ENCODE measurements around the gene PTPRZ1.

The PTPRZ1 gene

DNA sequence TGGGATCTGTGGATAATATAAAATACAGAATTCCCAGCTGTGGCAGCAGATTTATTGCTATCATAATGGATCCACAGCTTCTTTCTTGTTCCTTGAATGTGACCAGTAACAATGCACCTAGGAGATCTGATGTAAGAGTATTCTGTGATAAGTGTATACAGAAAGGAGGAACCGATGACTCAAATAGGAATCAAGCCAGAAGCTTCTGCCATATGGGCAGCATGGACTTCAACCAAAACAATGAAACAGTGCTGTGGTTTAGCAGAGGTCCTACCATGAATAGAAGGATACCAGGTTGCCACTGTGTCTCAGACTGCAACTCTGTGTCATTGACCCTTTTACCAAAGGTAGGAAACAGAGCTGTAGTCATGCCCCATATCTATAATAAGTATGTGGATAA is 81.8 kb downstream of the PTPRZ1 start:
- DNase-seq (ENCODE audit: low read depth, low spot score), result no peak

DNA sequence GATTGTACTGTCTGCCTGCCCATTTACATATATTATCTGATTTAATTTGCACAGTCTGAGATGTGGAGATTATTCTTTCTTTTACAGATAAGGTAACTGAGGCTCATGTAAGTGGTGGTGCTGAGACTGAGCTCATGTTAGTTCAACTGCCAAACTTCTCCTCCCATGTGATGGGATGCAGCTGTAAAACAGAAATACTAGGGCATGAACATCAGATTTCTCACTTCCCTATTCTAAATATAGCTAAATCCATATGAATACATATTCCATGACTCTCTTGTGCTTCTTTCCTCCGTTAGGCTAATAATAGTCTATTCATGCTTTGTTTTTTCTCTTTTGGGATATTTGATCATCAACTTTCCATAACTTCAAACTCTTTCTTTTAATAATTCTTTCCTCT is 84.7 kb downstream of the PTPRZ1 start:
- no peak for DNase-seq (ENCODE audit: low read depth, low spot score)

DNA sequence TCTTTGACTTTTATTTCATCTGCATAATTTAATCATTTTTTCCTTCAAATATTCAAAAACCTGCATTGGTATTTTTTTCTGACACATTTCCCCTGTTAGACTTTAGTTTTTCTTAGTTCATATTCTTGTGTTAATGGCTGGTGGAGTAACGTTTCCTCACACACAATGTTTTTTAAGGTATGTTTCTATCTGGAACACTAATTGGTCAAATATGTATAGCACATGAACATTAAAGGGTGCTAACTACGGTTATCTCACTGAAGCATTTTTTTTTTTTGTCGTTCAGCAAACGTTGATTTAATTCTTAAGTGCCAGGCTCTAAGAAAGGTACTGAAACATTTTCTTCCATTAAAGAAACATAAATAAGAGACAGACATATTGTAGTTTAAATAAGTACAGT is 87.7 kb downstream of the PTPRZ1 start:
- no peak for DNase-seq (ENCODE audit: low read depth, low spot score)

DNA sequence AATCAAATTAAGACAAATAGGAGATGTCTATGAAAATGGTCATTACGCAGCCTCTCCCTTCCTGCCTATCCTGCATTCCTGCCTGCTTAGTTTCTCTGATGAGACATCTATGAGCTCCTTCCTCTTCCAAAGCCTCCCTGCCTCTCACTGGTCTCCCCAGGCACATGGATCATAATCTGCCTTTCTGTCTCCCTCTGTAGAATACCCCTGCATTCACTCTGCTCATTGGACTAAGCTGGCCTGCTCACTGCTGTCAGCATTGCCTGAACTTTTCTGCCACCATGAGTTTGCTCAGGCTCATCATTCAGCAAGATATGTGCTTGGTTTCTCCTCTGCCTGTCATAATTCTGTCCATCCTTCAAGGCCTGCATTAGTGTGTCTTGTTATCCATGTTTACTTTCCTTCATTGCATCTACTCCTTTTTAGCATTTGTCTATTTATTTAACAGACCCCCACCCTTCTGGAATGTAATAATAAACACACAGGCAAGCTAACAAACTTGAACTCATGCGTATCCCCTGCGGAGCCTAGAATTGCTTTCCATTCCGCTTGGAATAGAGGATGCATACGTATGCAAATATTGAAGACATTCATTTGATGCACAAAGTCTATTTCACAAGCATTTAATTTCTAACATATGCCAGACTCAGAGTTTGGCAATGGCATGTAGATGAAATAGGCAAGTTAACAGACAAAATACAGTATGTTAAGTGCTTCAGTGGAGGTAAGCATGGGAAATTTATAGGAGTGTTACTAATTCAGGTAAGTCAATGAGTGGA is 88.3 kb downstream of the PTPRZ1 start:
- DNase-seq (ENCODE audit: low read depth, low spot score), result no peak

DNA sequence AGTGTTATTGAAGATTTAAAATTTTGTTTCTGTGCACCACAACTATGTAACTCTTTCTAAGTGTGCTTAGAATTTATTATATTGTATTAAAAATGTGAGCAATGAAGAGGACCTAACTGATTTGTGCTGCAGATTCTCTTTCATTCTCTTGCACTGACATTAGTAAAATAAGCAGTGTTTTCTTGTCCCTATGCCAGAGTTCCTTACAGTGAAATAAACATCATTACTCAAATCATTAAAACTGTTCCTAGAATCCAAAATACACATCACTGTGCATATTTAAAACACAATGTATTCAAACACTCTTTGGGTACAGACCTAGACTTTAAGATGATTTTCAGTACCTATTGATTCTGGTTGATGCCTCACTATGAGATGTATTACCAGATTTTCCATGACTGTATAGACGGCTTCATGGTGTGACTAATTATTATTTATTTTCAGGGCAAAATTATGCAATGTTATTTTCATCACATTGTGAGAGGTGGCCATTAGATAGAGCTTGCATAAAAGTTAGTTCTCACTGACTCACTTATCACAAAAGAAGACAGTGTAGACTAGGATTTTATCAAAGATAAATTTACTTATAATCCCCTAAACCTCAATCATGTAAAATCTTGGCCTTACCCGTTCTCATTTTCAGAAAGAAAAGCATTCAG is 93.4 kb downstream of the PTPRZ1 start:
- DNase-seq (ENCODE audit: low read depth, low spot score), result no peak

DNA sequence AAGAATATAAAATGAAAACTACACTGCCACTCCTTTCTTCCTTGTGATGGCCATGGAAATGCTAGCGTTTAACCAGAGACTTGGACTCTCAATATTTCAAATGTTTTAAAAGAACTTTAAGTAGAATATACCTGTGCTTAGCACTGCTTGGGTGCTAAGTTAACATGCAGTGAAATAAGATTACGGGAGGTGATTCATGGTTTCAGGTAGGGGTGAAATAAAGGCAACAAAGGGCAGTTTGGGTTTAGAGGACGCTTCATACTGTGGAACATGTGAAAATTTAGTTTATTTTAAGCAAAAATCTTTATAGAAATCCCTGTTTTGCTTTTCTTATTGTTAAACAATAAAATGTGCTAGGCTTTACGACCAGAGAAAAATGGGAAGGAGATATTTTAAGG is 94.0 kb downstream of the PTPRZ1 start:
- no peak for DNase-seq (ENCODE audit: low read depth, low spot score)

DNA sequence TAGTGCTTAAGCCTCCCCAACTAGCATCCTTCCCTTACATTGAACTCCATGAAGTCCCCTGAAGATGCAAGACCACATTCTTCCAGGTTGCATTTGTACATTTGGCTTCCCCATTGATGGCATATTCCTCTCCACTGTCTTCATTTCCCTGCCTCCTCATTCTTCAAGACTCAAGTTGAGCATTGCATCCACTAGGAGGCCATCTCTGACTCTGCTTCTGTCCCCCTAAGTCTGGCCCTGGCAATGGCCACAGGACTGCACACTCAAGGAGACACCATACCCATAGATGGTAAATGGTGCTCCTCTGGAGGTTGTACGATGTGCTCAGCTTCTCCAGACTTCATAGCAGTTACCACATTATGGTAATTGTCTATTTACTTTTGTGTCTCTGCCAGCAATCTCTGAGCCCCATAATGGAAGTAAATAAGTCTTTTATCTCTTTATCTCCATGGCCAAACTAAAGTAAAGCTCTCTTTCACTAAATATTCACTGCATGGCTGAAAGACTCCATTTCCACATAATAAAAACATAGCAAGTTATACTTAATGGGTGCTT is 112.6 kb downstream of the PTPRZ1 start:
- DNase-seq (ENCODE audit: low read depth, low spot score), result no peak

DNA sequence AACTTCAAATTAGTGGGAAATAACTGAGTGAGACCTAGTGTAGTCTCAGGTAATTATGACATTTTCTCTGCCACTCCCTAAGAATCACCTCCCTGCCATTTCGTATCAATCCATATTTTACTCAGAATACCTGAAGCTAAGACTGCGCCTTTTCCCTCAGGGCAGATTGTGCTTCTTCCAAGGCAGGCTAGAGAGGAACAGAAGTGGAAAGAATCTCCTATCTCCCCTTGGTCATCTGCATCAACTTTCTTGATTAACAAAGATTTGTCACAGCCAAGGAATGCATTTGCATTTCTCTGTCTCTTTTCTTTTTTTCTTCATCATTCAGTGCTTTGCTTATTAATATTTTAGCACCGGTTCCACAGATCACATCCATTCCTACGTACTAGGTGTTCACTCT is 119.1 kb downstream of the PTPRZ1 start:
- DNase-seq (ENCODE audit: low read depth, low spot score), result no peak

DNA sequence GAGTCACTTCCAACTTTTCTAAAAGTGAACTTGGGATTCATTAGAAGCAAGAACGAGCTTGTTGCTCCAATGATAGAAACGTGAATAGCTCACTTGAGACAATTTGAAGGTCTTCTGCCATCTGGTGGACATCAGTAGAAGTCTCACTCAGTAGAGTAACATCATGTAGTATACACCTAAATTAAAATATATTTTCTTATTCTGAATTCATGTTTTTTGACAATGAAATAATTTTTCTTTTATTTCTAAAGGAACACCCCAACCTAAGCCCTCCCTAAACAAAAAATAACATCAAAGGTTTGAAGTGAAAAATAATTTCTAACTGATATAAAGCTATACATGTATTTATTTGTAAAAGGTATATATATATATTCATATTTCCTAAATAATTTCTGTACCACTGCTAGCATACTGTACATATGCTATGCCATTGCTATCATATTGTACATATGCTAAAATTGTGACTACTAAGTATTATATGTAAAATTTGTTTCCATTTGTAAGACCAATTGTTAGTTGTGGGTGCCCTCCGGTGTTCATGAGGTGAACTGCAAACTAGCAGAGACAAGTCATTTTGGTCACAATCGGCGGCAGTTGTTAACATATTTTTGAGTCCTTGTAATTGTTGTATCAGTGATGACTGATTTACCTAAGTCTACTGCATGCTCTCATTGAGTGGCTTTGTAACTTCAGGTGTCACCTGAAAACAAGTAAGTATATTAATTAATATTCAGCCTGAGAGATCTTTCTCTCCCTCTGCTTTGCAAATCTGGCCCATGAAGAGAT is 121.9 kb downstream of the PTPRZ1 start:
- DNase-seq (ENCODE audit: low read depth, low spot score), result no peak

DNA sequence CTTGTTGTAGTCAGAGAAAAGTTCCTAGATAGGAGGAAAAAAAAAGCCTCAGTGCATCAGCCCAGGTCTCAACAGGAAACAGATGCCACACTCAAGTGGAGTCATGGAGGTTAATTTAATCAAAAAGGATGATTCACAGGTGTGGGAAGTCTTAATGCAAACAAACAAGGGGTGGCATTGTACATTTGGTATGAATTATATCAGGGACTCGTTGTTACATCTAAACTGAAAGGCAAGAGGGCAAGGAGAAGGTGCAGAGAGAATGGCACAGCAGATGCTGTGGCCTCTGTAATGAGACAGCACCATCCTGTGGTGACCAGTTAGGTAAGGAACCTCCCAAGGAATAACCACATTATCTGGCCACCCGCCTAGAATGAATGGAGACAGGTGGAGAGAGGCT is 133.7 kb downstream of the PTPRZ1 start:
- no peak for DNase-seq (ENCODE audit: low read depth, low spot score)

DNA sequence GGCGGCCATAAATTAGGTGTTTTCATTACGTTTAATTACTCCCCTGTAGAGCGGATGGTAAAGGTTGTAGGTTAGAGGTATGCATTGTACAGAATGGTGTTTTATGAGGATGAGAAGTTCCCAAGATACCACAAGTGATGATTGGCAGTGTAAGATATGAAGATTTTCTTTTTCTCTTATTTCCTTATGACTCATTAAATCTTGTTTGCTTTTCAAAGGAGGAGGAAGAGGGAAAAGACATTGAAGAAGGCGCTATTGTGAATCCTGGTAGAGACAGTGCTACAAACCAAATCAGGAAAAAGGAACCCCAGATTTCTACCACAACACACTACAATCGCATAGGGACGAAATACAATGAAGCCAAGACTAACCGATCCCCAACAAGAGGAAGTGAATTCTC is 137.2 kb downstream of the PTPRZ1 start:
- DNase-seq (ENCODE audit: low read depth, low spot score), result no peak

DNA sequence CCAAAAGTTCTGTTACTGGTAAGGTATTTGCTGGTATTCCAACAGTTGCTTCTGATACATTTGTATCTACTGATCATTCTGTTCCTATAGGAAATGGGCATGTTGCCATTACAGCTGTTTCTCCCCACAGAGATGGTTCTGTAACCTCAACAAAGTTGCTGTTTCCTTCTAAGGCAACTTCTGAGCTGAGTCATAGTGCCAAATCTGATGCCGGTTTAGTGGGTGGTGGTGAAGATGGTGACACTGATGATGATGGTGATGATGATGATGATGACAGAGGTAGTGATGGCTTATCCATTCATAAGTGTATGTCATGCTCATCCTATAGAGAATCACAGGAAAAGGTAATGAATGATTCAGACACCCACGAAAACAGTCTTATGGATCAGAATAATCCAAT is 140.1 kb downstream of the PTPRZ1 start:
- no peak for DNase-seq (ENCODE audit: low read depth, low spot score)

DNA sequence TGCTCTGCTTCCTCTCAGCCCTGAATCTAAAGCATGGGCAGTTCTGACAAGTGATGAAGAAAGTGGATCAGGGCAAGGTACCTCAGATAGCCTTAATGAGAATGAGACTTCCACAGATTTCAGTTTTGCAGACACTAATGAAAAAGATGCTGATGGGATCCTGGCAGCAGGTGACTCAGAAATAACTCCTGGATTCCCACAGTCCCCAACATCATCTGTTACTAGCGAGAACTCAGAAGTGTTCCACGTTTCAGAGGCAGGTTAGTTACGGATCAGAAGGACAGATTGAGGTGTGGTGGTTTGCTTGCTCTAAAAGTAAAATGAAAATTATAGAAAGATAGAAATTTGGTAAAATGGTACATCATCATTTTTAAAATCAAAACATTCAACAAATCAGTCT is 140.7 kb downstream of the PTPRZ1 start:
- DNase-seq (ENCODE audit: low read depth, low spot score), result no peak

DNA sequence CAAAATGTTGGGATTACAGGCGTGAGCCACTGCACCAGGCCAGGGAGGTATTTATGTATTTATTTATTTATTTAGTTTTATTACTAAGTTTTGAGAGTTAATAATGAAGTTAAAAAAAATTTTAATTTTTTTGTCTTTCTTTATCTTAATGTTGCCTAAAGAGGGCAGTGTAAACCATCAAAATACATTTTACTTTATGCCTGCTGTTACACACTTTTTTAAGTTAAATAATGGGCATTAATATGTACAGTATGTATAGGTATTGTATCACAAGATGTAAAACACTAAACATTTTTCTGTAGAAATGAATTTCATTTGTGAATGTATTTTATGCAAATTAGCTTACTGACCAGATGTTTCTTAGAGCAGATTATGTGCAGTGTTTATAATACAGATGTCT is 141.7 kb downstream of the PTPRZ1 start:
- DNase-seq (ENCODE audit: low read depth, low spot score), result no peak

DNA sequence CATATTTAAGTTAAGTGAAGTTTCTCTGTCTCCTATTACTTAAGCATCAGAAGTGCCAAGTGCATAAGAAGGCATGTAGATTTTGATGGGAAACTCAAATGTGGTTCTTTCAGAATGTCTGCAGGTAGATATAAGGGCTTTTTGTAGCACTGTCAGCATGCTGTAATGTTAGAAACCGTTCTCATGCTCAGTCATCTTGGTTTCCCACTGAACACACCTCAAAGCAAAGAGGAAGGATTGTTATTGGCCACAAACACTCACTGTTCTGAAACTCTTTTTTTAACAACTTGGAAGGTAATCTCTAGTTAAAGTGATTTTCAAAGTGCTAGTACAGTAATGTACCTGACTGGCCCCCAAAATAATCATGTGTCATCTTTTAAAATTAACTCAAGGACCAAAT is 145.1 kb downstream of the PTPRZ1 start:
- DNase-seq (ENCODE audit: low read depth, low spot score), result no peak

DNA sequence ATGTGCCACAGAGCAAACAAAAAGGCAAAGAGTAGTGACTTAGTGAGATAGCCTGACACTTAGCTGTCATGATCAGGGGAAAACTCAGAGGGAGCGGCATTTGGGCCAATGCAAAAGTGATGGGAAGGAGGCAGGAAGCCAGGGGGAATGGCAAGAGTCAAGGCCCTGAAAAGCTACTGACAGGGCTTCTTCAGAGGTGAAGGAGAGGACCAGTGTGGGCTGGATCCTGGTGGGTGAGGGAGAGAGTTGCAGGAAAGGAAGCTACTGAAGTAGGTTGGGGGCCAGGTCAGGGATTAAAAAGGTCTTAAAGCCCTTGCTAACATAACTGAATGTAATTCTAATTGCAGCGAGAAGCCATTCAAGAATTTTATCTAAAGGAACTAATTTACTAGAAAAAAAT is 154.1 kb downstream of the PTPRZ1 start:
- DNase-seq (ENCODE audit: low read depth, low spot score), result no peak

DNA sequence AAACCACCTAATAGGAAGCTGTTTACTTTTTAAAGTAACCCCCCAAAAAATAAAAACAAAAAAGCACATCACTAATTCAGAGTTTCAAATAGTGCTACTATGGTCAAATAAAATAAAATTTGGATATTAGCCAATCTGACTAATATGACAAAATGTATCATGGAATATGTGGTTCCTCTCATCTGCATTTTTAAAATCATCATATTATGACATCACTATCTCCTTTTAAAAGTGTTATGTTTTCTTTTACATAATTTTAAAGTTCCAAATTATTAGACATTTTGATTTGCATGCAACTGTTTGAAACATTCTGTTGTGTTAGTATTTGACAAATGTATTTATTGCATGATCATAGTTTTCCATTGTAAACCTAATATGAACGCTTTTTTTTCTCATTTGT is 160.7 kb downstream of the PTPRZ1 start:
- no peak for DNase-seq (ENCODE audit: low read depth, low spot score)

DNA sequence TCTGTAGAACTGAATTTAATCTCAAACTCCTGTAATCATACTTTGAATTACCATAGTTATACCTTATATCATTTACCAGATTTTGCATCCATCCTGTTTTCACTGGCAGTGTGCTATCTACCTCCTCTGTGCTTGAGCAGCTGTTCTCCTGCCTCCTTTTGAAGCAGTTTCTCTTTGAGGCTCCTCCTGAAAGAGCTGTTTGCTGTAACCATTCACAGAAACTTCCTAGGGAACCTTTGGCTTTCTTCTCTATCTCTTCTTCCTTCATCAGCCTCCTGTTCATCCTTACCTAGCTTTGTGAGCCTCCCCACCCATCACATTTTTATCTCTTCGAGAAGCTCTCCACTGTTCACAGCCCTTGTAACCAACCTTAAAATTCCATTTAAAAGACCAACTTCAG is 162.9 kb downstream of the PTPRZ1 start:
- no peak for DNase-seq (ENCODE audit: low read depth, low spot score)

DNA sequence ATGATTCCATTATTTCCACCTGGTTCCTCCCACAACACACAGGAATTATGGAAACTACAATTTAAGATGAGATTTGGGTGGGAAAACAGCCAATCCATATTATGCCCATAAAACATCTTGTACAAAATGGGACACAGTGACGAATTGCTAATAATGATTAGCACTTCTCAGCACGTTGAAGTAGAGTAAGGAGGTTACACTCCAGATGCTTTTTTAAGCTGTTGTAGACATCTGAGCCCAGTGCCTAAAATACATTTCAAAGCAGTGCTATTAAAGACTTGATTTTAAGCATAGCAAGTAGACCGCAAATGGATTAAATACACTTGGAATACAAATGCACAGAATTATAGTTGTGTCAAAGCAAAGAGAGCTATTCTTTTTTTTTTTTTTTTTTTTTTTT is 165.2 kb downstream of the PTPRZ1 start:
- no peak for DNase-seq (ENCODE audit: low read depth, low spot score)

DNA sequence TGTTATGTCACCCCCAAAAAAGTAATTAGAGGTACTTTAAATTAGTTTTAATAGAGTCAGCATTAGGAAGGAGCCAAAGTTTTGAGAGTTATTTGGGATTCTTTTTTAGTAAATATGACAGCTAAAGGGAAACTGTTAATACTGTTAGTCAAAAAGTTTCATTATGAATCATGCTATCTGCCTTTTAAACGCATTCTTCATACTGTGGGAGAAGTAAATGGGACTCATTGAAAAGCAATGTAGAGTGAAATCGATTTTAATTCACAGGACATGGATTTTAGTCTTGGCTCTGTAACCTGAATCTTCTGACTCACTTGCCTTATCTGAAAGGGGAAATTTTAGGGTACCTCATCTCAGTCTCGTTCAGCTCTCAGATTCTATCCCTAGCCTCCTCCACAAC is 165.9 kb downstream of the PTPRZ1 start:
- no peak for DNase-seq (ENCODE audit: low read depth, low spot score)

DNA sequence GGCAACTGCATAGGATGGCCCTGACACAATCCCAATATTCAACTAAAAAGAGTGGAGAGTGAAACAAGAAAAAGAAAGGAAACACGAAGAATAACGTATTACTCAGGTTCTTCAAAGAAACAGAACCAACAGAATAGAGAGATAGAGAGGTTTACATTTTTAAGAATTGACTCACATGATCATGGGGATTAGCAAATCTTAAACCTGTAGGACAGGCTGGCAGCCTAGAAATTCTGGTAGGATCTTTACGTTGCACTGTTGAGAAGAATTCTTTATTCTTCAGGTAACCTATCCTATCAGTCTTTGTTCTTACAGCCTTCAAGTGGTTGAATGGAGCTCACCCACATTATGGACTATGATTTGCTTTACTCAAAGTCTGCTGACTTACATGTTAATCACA is 167.2 kb downstream of the PTPRZ1 start:
- DNase-seq (ENCODE audit: low read depth, low spot score), result no peak

DNA sequence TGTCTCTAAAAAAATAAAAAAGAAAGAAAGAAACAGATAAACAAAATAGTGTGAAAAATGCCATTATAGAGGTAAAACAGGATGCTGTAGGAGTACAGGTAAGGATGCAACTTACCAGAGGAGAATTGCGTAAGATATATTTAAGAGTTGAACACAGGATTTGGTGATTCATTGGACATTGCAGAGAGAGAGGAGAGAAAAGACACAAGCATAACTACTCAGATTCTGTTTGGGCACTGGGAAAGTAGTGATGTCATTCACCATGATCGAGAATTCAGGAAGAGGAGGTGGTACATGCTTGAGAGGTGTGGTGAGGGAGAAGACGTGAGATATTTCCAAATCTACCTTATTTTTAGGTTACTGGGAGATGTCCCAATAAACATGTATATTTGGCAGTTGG is 173.4 kb downstream of the PTPRZ1 start:
- no peak for DNase-seq (ENCODE audit: low read depth, low spot score)

DNA sequence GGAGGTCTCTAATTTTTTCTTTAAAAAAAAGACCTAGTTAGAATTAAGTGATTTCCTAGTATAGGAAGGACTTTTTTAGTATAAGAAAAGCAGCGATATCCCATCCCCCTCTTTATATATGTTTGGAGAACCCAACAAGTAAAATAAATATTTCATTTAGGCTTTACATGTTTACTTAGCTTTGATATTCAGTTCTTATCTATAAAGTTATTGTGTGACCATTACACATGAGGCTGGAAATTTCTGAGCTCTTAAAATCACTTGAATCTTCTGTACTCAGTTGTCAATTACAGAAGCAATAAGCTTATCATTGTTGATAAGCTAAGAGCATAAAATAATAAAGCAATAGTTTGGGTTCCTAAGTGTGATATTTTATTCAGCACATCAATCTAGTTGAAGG is 181.4 kb downstream of the PTPRZ1 start:
- DNase-seq (ENCODE audit: low read depth, low spot score), result no peak
